DMS53 treated with DMSO at 0.1 percent for 48 hours (cell line): ENCODE measurements around the gene SLC1A7.

Experiments used
- DNase-seq: peaks from one replicate; lab custom pipeline; 2025; ENCODE audit not compliant: unreplicated experiment; lab: John Stamatoyannopoulos, UW

The SLC1A7 gene

DNA sequence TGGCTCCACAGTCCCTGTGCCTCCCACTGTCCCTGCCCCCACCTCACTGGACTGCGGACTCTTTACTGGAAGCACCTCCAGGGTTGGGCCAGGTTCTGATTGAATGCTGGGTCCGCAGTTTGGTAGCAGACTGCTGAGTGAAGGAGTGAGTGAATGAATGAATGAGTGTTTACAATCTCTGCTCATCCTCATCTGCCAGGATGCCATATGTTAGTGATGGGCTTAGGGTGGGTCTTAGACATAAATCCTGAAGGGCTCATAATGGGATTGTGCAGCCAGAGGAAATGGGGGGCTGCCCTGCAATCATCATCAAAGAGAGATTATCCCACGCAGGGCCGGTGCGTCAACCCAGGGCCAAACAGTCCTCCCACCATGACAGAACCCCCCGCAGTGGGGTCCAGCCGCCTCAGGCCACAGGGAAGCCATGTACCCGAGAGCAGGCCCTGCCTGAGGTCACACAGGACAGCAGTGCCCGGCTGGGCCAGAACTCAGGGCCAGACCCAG, 26.1 kb downstream of the SLC1A7 start:
- no peak for DNase-seq

DNA sequence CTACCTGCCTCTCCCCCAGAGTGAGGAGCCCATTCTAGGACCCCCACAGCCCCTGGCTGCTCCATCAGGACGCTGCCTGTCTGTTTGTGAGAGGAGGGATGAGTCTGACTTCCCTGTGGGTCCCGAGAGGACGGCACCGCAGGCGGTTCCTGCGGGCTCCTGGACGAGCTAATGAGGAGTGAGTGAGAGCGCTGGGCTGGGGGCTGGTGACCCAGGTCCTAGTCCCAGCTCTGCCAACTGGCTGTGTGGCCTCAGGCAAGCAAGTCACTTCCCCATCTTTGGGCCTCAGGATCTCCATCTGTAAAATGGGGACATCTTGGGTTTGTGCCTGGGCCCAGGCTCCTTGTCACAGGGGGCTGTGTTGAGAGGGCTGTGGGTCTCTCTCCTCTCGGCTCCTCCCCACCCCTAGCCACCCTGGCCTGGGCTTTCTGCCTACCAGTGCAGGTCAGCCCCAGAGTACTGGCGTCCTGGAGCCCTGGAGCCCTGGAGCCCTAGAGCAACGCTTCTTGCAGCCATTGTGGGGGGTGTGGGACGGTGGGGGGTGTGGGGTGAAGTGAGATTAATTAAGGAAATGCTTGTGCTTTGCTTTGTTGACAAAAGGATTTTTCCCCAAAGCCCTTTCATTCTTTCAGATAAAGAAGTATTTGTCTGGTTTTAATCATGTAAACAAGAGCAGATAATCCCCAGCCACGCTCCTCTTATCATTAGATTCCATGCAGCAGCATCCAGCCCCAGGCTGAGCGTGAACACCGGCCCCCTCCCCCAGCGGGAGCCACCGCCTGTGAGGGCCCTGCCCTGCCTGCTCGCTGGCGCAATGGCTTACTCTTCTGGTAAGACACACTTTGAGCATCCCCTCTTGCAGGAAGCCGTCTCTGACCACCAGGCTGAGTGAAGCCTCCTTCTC, 26.8 kb downstream of the SLC1A7 start:
- DNase-seq = peak; percentile 30

DNA sequence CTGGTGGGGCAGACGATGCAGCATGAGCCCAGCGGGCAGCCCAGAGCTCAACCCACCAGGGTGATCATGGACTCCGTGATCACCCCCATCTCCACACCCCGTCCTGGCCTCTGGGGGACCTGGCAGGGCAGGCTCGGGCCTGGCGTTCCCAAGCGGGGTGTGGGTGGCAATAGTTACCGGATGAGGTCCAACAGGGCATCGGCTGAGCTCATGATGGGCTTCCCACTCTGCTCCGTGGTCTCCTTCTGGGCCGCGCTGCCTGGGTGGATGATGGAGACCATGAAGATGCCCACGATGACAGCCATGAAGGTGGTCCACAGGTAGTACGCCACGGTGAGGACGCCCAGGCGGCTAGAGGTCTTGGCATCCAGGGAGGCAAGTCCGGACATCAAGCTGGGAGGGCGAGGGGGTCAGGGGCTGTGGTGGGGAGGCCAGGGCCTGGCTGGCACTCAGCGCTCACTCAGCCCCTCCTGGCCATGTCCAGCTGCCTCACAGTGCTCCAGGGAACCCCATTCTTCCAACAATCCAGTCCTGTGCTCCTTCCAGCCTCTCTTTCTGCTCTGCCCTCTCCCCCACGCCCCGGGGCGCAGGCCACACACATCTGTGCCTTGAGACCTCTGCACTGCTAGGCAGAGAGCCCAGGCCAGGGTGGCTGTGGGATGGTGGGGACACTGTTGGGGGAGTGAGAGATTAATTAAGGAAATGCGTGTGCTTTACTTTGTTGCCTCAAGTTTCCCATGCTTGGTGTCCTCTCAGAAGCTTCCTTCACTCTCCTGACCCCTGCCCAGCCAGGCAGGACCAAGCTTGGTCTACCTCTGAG, 27.6 kb downstream of the SLC1A7 start:
- DNase-seq = no peak

DNA sequence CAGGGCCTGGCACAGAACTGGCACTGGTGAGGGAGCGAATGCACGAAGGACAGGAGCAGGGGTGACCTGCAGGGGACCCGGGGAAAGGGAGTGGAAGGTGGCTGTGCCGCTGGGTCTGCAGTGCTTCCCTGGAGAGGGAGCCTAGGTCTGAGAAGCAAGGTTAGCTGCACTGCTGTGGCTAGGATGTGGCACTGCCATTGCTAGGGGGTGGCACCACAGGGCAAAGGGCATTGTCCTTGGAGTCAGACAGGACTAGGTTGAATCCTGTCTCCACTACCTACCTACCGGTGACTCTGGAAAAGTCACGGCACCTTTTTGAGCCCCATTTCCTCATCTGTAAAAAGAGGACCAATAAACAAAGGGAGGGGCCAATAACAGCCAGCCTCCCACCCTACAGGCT, 28.3 kb downstream of the SLC1A7 start:
- DNase-seq = no peak

DNA sequence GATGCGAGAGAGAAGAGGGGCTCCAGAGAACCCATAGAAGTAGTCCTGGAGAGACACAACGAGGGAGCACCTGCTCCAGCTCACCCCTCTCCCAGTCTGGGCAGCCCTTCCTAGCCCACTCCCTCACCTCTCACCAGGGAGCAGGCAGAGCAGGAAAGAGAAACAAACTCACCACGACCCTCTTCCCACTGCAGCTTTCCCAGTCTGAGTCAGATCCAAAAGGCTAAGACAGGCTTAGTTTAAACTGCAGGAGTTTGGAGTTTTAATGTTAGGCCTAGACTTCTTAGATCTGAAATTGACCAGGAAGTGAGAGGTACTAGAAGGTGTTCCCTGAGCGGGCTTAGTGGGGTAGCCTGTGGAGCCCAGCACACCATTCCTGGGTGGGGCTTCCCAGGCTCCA, 29.6 kb downstream of the SLC1A7 start:
- no peak for DNase-seq

DNA sequence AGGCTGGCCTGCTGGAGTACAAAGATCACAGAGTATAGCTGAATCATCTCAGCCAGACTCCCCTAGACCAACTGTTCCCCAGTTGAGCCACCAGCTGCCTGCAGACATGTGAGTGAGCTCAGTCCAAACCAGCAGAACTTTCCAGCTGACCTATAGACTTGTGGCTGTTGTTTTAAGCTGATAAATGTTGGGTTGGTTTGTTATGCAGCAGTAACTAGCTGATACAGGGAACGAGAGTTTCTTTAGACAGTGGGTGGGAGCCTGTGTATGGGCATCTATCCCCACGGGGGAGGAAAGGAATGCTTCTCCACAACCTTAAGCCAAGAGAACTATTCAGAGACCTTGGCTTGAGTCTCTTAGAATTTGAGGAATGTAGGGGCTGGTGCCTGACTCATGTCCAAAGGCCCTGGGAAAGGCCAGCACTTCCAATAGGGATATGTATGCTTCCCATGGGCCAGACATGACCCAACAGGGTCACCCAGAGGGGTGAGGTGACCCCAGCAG, 30.1 kb downstream of the SLC1A7 start:
- DNase-seq = no peak

DNA sequence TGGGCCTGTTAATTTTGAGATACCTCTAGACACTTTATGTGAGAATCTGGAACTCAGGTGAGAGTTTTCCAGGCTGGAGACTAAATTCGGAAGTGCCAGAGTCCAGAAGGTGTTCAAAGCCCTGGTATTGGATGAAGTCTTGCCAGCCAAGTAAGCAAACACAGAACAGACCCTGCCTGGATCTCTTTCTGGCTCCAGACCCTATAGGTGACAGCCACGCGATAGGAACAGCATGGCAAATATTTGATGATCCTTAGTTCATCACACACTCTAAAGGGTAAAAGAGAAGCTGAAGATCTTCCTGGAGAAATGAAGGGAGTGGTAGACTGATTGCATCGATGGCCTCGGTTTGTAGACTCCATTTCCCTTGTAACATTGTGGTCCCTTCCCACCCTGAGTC, 30.7 kb downstream of the SLC1A7 start:
- no peak for DNase-seq

DNA sequence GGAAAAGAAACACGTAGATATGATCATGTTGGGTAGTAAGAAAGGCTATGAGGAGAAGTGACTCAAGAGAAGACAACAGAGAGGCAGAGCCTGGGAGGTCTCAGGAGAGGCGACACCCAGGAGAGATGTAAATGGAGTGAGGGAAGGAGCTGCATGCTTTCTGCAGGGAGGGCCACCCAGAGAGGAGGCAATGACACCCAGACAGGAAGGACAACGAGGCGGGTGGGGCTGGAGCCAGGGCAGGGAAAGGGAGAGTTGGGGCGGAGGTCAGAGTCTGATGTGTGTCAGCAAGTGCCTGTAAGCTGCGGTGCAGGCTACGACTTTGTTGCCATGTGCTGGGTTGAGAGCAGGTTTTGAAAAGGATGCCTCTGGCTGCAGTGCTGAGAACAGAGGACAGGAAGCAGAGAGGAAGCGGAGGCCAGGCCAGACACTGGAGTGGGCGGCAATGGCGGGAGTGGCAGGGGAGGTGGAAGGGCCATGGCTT, 31.3 kb downstream of the SLC1A7 start:
- DNase-seq = no peak

DNA sequence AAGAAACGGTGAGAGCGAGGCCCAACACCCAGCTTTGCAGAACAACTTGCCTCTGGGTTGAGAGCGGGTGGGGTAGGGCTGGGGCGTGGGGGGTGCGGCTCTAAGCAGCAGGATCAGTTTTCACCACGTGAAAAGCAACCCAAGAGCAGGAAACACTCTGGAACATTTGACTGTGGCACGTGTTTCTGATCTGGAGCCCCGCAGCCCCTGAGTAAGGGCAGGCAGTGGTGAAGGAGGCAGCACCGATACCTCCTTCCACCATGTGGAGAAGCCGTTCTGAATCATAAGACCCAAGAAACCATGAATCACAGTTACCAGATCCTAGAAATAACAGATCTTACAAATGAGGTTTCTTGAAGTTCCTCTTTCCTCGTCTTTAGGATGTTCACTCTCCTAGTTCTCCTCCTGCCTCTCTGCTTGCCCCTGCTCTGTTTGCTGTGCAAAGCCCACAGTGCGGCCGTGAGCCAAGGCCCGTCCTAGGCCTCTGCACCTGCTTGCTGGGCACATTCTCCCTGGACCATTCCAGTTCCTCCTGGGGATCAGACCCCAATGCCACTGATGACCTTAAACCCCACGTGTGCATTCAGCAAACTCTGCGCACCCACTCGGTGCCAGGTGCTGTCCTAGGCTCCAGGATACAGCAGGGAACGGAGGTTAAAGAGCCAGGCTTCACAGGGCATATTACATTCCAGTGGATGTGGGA, 31.9 kb downstream of the SLC1A7 start:
- no peak for DNase-seq

DNA sequence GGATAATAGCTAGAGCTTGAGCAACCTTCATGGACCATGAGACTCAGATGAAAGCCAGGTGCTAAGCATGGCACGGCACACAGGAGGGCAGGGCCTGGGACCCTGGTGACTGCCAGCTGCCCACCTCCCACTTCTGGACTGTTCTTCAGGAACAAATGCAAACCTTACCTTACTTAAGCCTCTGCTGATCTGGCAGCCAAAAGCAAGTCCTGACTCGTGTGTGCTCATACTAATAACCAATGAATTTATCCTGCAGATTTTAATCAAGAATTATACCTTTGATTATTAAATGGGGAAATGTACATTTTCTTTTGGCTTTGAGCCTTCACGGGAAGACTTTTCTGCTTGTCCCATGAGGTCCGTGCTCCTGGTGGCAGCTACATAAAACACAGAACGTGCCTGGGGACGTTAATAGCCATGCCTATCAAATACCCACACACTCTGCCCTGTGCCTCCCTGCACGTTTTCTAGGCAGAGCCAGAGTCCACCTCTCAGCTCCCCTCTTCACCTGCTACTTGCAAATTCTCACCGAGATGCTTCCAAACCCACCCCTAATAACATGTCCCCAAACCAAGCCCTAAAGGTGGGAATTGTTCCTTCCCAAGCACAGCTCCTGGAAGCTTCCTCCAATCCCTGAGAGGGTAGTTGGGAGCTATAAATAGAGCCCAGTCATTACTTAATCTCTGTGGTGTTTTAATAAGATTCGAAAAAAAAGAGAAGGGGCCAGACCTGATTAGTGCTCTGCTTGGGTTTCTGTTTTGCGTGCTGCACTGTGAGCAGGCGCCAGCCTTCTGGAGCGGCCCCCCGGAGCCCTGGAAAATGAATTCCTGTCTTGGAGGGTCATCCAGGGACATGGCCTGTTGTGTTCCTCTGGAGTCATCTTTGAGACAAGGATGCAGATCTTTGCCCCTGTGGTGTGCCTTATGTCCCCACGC, 33.5 kb downstream of the SLC1A7 start:
- no peak for DNase-seq

DNA sequence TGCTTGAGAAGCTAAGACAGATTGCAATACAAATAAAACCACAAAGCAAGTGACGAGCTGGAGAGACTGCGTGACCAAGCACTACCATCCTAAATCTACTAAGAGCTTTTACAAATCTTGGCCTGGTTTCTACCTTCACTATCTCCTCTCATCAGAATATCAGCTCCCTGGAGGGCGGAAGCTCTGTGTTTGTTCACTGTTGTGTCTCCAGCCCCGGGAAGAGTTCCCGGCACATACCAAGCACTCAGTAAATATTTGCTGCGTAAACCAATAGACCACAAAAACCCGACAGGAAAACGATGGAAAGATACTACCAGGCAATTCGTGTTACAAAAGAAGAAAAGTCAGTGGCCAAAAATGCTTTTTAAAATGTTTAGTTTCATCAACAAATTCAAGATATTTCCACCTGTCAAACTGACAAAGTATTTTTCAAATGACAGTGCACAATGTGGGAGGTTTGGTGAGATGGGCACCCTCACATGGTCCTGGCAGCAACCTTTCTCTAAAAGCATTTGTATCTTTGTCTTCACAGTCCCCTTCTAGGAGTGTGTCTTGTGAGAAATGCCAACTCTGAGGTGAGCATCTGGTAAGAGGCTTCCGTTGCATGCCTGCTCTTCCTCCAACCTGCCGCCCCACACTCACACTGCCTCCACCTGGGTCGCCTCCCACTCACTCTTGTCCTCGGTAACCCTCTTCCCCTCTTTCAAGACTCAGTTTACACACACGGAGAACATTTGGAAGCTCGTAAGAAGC, 34.7 kb downstream of the SLC1A7 start:
- peak; percentile 88 for DNase-seq

DNA sequence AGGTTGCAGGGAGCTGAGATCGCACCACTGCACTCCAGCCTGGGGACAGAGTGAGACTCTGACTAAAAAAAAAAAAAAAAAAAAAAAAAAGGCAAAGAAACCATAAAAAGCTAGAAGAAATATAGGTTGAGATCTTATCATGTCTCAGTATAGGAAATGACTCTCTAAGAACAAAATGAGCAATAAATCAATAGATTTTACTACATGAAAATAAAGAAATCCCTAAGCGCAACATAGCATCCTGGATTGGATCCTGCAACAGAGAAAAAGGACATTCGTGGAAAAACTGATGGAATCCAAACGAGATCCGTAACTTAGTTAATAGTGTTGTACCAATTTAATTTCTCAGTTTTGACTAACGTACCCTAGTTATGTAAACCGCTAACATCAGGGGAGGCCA, 35.3 kb downstream of the SLC1A7 start:
- DNase-seq = no peak

DNA sequence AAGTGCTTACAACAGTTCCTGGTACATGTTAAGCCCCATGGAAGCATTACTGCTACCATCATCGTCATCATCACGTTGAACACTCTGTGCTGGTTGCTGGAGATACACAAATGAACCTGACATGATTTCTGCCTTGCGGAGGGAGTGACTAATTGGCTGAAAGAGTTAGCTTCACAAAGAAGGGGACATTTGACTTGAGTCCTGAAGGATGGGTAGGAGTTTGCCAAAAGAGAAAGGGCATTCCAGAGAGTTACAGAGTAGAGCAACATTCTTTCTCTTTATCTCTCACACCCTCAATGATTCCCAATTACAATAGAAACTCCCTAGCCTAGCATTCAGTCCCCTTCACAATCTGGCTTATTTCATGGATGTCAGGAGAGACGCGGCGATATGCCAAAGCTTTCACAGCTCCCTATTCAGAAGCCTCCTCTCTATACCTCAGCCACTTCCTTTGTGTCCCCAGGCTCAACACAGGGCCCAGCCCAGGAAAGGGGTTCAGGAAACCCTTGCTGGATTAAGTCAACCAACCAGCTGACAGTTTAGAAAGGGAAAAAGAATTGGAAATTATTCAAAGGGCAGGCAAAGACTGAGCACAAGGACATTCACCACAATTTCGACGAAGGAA, 38.0 kb downstream of the SLC1A7 start:
- no peak for DNase-seq

DNA sequence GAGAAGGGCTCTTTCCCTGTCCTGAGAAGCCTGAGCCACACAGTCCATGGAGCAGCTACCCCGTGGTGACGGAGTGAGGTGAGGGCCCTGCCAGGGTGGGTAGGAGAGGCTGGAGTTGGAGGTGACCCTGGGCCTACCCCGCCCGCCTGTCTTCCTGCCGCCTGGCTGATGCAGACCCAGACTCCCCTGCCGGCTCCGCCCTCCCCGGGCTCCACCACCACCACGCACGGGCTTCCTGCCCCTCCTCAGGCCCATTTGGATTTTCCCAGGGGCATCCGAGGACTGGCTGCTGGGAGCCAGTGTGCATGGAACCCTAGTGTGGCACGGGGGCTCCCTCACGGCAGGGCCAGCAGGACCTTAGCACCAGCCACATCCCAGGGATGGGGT, 47.9 kb downstream of the SLC1A7 start:
- DNase-seq = no peak

DNA sequence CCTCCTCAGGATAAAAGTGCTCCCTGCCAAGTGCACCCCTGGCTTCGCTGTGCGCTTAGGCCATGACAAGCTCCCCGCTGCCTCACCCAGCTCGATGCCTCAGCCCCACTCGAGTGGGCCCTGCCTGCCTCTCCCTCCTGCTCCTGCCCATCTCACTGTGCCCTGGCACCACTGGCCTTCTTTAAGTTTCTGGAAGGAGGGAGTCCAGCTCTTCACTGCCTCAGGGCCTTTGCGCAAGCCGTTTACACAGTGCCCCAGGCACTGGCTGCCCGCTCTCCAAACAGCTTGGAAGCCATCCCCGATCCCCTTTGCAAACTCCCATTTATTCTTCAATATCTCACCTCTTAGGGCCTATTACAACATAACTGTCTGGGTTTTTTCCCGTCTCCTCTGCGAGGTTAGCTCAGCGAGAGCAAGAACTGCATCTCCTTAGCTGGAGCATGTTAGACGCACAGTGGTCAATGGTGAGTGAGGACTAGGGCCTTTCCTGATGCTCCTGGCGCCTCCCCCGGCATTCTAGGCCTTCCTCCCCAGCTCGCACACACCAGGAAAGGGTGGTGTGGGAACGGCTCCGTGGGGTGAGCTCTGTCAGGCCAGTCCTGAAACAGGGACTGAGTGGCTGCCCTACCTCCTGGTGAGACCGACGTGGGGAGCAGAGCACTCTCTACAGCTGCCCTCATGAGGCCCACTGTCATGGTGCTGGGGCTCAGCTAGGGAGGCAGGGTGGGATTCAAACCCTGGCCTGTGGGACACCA, 48.5 kb downstream of the SLC1A7 start:
- DNase-seq = no peak

DNA sequence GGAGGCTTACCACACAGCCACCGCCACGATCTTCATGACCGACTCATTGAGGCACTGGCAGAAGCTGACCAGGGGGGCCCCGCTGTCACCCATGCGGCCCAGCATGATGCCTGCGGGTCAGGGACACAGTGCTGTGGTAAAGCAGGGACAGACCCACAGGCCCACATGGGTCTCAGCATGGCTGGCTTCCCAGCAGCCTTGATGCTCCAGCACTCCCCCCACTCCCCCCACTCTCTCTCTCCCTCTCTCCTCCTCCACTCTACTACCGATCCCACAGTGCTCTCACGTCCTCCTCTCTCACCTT, 49.0 kb downstream of the SLC1A7 start:
- no peak for DNase-seq

DNA sequence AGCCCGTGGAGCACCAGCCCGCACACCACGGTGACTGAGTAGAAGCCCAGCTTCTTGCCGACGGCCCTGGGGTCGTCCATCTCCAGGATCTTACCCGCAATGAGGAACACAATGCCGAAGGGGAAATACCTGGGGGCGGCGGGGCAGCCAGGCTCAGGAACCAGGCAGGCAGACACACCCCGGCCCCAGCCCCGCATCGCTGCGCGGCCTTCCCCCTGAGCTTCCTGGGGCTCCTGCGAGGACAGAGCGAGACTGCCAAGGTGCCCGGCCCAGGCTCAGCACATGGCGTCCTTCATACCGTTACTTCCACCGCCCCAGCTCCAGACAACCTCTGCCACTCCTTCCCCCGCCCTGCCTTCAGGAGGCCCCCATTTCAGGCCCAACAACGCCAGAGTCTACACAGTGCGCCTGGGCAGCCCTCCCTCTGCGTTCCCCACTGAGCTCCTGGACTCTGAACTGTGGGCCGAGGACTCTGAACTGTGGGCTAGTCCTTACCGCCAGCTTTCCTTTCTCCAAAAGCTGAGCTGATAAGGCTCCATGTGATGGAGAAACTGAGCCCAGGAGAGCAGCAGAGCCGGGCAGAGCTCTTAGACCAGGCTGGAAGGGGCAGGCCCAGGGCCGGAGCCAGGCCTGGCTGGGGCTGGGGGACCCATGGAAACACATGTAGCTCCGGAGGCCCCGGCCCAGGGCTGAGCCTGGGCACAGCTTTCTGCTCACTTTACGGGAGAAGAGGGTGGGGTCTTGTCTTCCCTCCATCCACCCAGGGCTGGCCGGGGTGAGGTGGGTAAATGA, 49.6 kb downstream of the SLC1A7 start:
- no peak for DNase-seq
